PFSK-1 (cell line): ENCODE results near the gene RNF157.

Experiments
- FOXP2 ChIP-seq: optimal IDR thresholded peaks from 2 replicates; pipeline ENCODE3; 2011; ENCODE audit warnings: borderline replicate concordance, control low read depth, inconsistent platforms; ENCODE audit not compliant: insufficient read depth; ENCODE audit errors: extremely low read length, extremely low read depth
- POLR2AphosphoS5 ChIP-seq: IDR thresholded peaks from 2 replicates; pipeline ENCODE4 v1.6.1; 2012; ENCODE audit warnings: low read depth, mild to moderate bottlenecking, control low read depth, low read length, moderate library complexity
- SIN3A ChIP-seq: IDR thresholded peaks from 2 replicates; pipeline ENCODE4 v1.6.1; 2012; ENCODE audit warnings: mild to moderate bottlenecking, low read length, moderate library complexity, borderline replicate concordance; ENCODE audit not compliant: insufficient read depth
- TAF1 ChIP-seq: IDR thresholded peaks from 2 replicates; pipeline ENCODE4 v1.6.1; 2012; ENCODE audit warnings: low read length, control low read depth, borderline replicate concordance; ENCODE audit not compliant: insufficient read depth
- TF ChIP-seq, protein P1 (sequence below), 2 experiments: IDR thresholded peaks; 2 replicates each; pipeline versions ENCODE4 v1.6.1 to v1.8.0; 2011 to 2012; ENCODE audit warnings: low read depth in 2 of 2, low read length in 2 of 2, control low read depth in 1 of 2, inconsistent platforms in 1 of 2, mild to moderate bottlenecking in 1 of 2, moderate library complexity in 1 of 2; ENCODE audit not compliant: insufficient read depth in 1 of 2

Gene RNF157

DNA sequence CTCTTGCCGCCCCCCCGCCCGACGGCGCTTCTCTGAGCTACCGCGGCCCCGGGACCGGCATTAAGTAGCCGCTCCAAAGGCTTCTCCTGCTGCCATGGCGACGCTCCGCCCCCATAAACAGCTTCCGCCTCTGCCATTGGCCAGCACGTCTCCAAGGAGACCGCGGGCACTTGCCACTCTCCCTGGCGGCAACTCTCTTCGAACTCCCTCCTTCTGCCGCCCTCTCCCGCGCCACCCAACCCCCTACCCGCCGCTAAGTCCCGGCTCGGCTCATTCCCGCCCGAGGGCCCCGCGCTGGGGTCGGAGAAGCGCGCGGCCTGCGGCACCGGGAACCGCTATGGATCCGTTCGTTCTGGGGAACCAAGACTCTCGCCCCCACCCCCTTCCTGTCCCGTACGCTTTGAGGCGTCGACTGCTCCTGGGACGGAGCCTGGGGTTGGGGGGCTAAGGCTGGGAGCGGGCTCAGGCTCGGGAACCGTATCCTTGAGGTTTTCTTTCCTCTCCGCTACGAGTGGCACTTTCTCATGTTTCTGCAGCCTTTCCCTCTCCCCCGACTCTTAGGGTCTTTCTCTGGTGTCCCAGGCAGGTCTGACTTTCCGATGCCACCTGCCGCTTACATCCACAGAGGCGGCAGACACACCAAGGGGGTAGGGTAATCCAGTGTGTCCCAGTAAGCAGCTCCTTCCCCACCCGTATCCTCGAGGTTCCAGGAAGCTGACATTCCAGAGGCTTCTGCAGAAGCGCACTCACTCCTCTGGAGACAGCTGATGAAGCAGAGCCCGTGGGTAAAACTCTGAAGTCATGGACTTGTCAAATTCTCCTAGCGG lies 98.9 kb downstream of the RNF157 start, which contains the start of gene FOXJ1:
FOXJ1 (minus strand) TSS at position 34 of the 827 bp plus-strand sequence. CDS start 850 bp downstream, outside the sequence.
- TF ChIP-seq FOXP2 (peak; percentile 59), POLR2AphosphoS5 (no peak), SIN3A (peak; percentile 99)

DNA sequence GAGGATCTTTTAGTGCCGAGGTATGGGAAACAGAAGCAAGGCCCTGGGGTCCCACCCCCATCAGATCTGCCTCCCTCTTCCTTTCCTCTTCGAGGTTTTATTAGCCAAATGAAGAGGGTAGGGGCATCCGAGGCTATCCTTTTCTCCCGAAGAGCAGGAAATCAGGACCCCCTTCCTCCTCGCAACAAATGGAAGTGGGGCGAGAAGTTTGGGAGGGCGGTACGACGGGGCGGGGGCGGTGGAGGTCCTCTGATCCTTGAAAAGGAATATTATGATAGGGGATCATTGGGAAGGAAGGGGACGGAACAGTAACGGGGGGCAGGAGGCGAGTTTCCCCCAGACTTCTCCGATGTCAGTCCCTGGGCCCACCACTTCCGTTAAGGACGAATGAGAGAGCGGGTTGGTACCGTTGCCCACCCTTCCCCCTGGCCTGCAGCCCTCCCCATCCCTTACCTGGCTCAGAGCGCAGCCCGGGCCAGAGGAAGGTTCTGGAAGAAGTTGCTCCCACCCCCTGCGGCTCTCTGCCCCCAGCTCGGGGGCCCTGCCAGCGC lies 99.6 kb downstream of the RNF157 start:
- no peak for TF ChIP-seq TAF1
- TF ChIP-seq FOXP2: no peak
- TF ChIP-seq SIN3A: no peak
- no peak for TF ChIP-seq POLR2AphosphoS5
- TF ChIP-seq, protein P1, sequence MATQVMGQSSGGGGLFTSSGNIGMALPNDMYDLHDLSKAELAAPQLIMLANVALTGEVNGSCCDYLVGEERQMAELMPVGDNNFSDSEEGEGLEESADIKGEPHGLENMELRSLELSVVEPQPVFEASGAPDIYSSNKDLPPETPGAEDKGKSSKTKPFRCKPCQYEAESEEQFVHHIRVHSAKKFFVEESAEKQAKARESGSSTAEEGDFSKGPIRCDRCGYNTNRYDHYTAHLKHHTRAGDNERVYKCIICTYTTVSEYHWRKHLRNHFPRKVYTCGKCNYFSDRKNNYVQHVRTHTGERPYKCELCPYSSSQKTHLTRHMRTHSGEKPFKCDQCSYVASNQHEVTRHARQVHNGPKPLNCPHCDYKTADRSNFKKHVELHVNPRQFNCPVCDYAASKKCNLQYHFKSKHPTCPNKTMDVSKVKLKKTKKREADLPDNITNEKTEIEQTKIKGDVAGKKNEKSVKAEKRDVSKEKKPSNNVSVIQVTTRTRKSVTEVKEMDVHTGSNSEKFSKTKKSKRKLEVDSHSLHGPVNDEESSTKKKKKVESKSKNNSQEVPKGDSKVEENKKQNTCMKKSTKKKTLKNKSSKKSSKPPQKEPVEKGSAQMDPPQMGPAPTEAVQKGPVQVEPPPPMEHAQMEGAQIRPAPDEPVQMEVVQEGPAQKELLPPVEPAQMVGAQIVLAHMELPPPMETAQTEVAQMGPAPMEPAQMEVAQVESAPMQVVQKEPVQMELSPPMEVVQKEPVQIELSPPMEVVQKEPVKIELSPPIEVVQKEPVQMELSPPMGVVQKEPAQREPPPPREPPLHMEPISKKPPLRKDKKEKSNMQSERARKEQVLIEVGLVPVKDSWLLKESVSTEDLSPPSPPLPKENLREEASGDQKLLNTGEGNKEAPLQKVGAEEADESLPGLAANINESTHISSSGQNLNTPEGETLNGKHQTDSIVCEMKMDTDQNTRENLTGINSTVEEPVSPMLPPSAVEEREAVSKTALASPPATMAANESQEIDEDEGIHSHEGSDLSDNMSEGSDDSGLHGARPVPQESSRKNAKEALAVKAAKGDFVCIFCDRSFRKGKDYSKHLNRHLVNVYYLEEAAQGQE (IDR thresholded peaks at IDR 0.05; ENCODE audit: insufficient read depth in 1 of 2, low read depth in 2 of 2, low read length in 2 of 2): no peak

DNA sequence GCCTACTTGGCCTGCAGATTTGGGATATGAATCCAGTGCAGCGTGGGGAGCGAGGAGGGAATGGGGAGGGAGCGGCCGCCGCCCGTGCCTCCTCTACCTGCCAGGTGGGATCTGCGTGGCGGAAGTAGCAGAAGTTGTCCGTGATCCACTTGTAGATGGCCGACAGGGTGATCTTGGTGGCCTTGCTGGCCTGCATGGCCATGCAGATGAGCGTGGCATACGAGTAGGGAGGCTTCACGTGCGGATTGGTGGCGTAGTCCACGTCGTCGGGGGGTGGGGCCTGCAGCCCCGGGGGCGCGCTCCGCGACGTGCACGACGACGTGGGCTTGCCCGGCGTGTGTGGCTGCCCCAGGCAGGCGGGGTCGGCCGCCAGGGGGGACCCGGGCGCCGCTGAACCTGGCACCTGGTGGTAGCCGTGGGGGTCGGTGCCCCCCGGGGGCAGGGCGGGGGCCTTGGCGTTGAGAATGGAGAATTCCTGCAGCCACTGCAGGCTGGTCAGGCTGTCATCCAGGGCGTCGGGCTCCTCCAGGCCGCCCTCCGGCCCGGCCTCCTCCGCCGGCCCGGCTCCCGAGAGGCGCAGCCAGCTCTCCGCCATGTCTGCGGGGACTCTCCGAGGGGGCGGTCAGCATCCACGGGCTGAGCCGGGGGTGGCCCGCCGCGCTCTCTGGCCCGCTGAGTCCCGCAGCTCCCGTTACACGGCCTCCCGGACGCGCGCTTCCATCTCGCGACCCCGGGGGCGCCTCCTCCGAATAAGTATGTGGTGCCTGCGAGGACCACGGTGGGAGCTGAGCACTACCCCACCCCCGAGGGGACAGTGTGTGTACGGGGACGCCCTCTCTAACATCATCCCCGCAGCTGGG lies 100.3 kb downstream of the RNF157 start:
- TF ChIP-seq SIN3A: no peak
- no peak for TF ChIP-seq POLR2AphosphoS5
- TF ChIP-seq, protein P1 (IDR thresholded peaks at IDR 0.05; ENCODE audit: insufficient read depth in 1 of 2, low read depth in 2 of 2, low read length in 2 of 2): no peak
- TF ChIP-seq FOXP2: no peak
- no peak for TF ChIP-seq TAF1

DNA sequence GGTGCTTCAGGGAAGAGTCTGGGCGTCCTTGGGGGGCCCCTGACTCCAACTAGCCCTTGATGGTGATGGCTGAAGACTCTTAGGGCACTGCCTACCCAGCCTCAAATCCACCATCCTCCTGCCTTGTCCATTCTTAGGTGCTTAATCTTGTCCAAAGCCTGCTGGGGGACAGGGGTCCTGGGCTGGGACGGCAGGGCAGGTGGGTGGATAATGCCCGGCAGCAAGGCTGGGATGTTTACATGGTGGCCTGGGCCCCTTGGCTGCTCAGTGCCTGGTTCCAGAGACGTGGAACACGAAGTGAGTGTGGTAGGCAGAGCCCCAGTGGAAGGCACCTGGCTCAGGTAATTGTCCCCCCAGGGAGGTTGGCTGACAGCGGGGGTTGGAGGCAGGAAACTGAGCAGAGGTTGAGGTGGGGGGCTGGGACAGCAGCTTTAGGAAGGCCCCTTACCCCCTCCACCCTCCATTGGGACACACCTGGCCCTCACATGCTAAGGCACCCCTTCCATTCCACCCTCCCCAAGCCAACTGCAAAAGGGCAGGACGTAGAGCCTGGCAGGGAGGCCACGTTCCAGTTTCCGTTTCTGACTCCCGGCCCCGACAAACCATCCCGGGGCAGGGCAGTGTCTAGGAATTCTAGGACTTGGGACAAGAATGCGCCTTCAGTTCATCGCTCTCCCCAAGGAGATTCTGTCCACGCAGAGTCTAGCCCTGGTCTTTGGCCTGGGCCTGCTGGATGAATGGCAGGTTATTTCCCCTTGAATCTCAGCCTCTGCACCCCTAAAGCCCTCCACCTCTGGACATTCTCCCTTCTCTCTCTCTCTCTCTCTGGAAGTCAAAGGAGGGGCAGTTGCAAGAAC lies 101.2 kb downstream of the RNF157 start:
- TF ChIP-seq TAF1 (no peak), POLR2AphosphoS5 (no peak), SIN3A (no peak), FOXP2 (no peak)
- TF ChIP-seq, protein P1 (IDR thresholded peaks at IDR 0.05; ENCODE audit: insufficient read depth in 1 of 2, low read depth in 2 of 2, low read length in 2 of 2): no peak
